ENCODE data around the gene PRKN.

DNA sequence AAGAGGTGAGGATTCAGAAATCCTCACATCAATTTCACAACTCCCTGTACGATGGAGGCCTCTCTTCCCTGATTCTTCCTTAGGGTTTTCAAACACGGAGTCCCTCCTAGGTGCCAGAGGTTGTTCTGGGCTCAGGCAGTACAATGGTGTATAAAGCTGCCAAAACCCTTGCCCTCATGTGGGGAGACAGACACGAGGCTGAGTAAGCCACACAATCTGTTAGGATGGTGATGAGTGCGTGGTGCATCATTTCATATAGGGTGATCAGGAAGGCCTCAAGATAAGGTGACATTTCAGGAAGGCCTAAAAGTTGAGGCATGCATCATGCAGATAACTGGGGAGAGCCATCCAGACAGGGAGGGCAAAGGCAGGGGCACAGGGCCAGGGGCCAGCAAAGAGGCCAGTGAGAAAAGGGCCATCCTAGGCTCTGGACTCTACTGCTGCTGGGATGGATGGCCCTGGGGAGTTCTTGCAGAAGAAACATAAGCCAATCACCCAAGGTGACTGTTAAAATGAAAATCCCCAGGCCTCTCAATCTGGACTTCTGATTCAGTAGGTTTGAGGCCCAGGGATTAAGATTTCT is 186.5 kb downstream of the PRKN start:
- TF ChIP-seq POLR2AphosphoS5 (IDR thresholded peaks at IDR 0.05; ENCODE audit: low read depth, low read length) (no peak), TCF7L2 (IDR thresholded peaks at IDR 0.05; ENCODE audit: low read depth, low read length) (no peak), SIN3A (IDR thresholded peaks at IDR 0.05; ENCODE audit: borderline replicate concordance, insufficient read depth, low read depth, low read length) (no peak)
- TF ChIP-seq, protein P1, sequence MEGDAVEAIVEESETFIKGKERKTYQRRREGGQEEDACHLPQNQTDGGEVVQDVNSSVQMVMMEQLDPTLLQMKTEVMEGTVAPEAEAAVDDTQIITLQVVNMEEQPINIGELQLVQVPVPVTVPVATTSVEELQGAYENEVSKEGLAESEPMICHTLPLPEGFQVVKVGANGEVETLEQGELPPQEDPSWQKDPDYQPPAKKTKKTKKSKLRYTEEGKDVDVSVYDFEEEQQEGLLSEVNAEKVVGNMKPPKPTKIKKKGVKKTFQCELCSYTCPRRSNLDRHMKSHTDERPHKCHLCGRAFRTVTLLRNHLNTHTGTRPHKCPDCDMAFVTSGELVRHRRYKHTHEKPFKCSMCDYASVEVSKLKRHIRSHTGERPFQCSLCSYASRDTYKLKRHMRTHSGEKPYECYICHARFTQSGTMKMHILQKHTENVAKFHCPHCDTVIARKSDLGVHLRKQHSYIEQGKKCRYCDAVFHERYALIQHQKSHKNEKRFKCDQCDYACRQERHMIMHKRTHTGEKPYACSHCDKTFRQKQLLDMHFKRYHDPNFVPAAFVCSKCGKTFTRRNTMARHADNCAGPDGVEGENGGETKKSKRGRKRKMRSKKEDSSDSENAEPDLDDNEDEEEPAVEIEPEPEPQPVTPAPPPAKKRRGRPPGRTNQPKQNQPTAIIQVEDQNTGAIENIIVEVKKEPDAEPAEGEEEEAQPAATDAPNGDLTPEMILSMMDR (IDR thresholded peaks at IDR 0.05): no peak
- TF ChIP-seq, protein P2, sequence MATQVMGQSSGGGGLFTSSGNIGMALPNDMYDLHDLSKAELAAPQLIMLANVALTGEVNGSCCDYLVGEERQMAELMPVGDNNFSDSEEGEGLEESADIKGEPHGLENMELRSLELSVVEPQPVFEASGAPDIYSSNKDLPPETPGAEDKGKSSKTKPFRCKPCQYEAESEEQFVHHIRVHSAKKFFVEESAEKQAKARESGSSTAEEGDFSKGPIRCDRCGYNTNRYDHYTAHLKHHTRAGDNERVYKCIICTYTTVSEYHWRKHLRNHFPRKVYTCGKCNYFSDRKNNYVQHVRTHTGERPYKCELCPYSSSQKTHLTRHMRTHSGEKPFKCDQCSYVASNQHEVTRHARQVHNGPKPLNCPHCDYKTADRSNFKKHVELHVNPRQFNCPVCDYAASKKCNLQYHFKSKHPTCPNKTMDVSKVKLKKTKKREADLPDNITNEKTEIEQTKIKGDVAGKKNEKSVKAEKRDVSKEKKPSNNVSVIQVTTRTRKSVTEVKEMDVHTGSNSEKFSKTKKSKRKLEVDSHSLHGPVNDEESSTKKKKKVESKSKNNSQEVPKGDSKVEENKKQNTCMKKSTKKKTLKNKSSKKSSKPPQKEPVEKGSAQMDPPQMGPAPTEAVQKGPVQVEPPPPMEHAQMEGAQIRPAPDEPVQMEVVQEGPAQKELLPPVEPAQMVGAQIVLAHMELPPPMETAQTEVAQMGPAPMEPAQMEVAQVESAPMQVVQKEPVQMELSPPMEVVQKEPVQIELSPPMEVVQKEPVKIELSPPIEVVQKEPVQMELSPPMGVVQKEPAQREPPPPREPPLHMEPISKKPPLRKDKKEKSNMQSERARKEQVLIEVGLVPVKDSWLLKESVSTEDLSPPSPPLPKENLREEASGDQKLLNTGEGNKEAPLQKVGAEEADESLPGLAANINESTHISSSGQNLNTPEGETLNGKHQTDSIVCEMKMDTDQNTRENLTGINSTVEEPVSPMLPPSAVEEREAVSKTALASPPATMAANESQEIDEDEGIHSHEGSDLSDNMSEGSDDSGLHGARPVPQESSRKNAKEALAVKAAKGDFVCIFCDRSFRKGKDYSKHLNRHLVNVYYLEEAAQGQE (IDR thresholded peaks at IDR 0.05; ENCODE audit: insufficient read depth in 1 of 2, low read depth in 2 of 2, low read length in 1 of 2): no peak
